GM21526 (cell line): ENCODE measurements around the gene LAMC3.

ENCODE experiments used
- ATAC-seq: cut with Tn5 transposase; IDR thresholded peaks from one replicate; pipeline ENCODE4 v1.9.1; 2021; ENCODE audit warnings: moderate library complexity; ENCODE audit not compliant: unreplicated experiment, low FRiP score

Gene LAMC3

DNA sequence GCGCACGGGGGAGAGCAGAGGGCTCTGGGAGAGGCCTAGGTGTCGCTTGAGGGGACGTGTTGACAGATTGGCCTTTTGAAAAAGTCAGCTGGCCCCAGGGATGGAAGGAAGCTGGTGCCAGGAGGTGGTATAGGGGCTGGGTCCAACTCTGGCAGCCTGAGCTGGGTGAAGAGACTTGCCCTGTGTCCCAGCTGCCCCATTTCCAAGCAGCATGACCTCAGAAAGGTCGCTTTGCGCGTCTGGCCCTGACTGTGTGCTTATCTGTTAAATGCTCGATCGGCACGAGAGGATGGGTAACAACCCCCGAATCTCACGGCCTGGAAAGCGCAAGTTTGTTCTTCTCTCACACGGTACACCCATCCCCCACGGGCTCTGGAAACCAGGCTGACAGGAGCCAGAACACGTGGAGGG lies 31.2 kb upstream of the LAMC3 start:
- no peak for ATAC-seq

DNA sequence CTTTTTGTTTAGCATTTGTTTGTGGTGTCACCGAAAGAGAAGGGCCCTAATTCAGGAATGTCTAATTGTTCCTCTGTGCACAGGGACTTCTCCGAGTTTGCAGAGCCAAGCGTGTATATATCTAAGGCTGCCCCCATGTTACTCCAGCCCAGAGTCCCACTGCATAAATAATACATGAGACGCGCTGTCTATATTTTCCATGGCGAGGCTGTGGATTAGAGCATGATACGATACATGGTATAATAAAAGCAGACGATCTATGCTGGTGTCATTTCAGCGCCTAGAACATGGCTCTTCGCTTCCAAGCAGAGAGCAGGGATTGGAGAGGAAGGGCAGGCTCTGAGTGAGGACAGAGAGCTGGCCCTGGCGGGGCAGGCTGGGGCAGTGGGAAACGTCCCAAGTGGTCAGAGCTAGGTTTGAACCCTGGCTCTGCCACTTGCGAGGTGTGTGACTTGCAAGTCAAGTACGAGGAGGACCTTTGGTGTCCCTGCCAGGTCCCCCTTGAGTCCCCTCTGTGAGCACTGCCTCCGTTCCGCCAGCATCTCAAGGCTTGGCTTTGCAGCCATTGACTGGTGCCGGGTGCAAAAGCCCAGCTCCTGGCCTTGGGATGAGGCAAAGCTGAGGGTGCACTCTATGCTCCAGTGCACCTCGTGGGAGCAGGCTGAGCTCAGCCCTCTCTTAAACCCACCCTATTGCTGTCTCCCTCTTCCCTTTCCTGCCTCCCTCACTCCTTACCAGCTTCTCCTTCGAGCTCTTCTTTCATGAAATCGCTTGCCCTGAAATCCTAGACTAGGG lies 29.2 kb upstream of the LAMC3 start:
- ATAC-seq, result no peak

DNA sequence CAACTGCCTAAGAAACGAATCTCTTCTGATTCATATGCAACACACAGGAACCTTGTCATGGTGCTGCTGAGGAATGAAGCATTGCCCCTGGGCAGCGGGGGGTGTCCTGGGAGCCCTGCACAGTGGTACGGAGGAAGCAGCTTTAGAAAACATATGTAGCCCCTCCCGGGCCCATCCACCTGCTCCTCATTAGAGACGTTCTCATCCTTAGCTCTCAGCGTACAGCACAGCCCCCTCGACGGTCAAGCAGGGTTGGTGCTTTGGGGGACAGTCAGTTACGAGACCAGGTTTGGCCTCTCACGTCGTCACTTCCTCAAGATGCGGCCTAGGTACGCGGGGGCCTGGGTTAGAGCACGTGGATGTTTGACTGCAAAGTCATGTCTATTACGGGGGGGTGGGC lies 28.4 kb upstream of the LAMC3 start:
- no peak for ATAC-seq

DNA sequence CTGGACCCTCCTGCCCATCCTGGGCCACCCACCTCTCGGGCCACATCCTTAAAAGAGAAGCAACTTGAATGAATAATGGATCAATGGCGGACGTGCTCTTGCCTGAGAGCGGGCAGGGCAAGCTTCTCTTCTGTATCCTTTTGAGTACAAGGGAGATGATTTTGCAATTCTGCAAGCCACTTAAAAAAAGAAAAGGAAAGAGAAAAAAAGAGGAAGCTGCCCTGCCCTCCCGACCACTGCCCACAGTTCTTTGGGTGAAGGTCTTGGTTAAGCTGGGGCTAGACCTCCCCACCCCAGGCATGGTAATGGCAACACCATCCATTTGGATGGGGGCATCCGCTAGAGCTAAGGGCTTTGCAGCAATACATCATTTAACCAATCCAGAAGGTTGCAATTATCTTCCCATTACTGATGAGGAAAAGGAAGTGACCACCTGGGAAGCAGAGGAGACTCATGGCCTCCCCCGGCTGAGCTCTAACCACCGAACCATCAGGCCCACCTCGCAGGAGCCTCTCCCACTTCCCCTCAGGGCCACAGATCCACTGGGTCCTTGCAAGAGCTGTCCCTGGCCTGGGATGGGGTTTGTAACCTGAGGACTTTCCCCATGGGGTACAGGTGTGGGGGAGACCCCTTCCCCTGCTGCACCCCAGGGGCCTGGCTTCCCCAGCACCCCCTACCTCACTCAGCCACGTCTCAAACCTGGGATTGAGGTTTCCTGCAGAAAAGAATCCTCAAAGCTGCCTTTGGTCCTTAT lies 27.8 kb upstream of the LAMC3 start:
- ATAC-seq, result no peak

DNA sequence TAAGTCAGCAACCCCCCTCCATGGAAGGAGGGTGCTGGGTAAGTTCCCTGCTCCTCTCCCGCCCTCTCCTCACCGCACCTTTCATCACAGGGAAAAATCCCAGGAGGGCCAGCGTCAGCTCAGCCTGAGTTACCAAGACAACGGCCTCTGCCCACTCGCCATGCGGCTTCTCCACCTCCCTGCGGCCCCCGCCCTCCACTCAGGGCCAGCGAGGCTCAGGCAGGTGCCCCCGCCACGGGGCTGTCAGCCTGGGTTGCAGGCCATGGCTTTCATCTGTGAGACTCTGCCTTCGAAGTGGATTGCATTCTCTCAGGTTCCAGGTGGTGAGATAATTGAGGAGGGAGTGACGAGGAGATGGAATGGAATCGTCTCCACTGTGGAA lies 27.2 kb upstream of the LAMC3 start:
- ATAC-seq, result no peak

DNA sequence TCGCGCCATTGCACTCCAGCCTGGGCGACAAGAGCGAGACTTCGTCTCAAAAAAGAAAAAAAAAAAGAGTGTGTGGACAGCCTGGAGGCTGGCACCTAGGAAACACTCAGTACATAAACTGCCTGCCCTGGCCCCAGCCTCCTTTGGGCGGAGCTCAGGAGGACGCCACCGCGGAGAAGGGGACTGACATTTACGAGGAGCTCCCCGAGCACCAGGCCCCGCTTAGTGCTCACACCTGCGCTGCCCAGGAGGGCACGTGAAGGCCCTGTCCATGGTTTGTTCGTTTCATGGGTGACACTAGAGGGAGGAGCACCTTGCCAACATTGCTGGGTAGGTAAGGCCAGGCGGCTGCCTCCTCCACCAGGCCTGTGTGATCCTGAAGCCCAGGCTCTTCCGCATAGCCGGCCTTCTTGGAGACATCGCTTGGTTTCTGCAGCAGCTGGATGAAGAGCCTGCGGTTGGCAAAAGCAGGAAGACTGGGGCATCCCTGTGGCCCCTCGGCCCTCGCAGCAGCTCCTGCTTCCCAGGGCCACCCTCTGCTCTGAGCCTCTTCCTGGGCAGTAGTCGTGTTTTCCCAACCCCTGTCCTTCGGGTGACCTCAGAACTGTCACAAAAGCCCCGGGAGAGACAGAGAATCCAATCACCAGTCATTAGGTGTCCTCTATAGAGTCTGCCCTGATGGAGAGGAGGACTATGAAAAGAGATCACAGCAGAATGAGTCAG lies 26.2 kb upstream of the LAMC3 start:
- no peak for ATAC-seq

DNA sequence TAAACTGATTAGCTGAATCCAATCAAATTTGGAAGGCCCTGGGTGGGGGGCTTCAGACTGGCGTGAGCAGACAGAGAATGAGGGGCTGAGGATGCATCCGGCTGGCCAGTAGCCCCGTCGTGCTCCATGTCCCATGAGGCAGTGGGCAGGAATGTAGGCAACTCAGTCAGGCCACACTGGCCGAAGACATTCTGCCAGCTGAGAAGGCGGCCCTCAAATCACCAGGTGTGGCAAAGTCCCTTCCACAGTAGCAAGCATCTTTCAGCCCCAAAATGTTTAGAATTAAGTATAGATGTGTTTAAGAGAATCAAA lies 25.7 kb upstream of the LAMC3 start:
- ATAC-seq, result no peak

DNA sequence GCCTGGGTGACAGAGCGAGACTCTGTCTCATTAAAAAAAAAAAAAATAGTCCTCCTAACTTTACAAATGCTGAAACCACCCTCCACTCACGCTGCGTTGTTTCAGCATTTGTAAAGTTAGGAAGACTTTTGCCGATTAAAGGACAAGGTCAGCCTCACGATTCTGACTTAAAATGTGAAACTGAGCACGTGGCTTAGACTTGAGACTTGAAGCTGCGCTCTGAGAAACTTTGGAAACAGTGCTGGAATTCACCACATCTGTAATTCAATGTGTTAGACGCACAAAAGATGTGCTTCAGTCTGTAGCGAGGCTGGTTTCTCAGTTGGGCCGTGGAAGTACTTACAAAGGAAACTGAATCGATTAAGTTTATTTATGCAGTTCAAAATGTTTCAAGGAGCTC lies 25.0 kb upstream of the LAMC3 start:
- ATAC-seq, result no peak

DNA sequence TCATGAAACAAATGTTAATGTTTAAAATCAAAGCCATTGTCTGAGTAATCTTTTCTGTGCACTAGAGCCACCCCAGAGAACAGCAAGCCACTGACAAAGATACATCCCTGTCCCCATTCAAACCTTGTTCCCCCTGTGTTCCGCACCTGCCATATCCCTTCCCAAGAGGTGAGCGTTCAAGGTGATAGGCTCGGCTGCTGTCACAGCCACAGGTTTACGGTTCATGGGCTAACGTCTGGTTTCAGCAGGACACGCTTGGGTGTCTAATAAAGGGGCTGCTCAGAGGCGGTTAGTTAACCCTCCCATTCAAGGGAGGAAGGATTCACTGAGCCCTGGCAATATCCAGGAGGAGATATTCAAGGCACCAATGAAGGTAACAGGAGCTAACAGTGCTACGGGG lies 24.5 kb upstream of the LAMC3 start:
- no peak for ATAC-seq

DNA sequence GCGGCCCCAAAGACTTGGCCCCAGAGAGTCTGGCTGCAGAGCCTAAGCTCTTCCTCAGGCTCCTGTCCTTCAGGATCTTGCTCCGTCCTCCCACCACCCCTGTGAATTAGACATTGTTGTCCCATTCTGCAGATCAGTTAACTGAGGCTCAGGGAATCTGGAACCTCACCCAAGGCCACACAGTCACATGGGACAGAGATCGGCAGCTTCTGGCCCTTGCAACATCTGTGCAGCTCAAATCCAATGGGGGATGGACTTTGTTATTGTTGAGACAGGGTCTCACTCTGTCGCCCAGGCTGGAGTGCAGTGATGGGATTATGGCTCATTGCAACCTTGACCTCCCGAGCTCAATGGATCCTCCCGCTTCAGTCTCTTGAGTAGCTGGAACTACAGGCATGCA lies 23.9 kb upstream of the LAMC3 start:
- no peak for ATAC-seq

DNA sequence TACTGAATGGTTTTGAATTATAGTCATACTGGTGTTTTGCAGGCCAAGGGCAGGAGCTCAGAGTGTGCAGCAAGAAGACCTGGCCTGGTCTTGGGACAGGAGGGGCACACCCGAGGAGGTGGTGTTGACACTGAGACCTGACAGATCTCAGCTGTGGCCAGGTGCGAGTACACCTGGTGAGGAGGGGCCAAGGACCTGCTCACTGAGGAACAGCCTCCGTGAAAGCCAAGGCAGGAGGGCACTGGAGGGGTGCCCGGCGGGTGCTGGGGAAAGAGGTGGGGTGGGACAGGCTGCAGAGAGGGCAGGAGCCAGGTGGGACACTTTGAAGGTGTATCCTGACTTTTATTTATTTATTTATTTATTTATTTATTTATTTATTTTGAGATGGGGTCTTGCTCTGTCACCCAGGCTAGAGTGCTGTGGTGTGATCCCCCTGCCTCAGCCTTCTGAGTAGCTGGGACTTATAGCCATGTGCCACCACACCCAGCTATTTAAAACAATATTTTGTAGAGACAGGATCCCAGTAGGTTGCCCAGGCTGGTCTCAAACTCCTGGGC lies 23.3 kb upstream of the LAMC3 start:
- ATAC-seq, result no peak

DNA sequence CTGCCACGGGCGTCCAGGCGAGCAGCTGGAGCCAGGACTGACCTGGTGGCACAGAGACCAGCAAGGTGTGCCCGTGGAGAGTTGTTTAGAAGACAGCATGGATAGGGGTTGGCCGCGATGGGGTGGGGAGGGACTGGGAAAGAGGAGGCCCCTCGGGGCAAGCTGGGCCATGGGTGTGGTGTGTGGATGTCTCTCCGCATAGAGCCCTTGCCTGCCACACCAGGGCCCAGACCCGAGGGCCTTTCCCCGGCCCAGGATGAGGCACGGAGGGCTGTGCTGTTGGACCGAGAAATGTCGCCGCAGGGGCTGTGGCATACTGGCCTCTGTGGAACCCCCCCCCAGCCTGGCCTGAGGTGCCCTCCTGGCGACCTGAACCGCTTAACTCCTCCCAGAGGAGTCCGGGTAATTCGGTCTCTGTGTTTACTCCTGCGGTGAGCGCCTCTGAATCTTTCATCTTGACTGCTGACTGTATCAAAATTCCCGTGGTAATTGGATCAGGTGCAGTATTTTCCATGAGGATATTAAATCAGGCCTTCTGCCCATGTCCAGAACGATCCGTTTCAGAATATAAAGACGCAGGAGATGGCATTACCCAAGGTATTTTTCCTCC lies 22.5 kb upstream of the LAMC3 start:
- no peak for ATAC-seq

DNA sequence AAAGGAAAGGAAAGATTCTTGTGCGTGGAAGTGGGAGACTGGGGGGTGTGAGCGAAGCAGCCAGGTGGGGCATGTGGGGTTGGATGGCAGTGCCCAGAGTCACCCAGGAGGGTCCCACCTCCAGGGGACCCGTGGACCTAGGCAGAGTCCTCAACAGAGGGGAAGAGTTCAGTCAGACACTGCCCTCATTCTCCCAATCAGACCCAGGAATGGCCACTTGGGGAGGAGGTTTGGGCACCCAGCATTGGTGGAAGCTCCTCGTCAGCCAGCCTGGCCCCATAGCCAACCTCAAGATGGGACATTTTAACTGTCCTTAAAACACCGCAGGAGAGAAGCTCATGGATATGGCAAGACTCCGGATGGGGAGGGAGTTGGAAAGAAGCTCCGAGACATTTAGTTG lies 21.9 kb upstream of the LAMC3 start:
- ATAC-seq, result no peak

DNA sequence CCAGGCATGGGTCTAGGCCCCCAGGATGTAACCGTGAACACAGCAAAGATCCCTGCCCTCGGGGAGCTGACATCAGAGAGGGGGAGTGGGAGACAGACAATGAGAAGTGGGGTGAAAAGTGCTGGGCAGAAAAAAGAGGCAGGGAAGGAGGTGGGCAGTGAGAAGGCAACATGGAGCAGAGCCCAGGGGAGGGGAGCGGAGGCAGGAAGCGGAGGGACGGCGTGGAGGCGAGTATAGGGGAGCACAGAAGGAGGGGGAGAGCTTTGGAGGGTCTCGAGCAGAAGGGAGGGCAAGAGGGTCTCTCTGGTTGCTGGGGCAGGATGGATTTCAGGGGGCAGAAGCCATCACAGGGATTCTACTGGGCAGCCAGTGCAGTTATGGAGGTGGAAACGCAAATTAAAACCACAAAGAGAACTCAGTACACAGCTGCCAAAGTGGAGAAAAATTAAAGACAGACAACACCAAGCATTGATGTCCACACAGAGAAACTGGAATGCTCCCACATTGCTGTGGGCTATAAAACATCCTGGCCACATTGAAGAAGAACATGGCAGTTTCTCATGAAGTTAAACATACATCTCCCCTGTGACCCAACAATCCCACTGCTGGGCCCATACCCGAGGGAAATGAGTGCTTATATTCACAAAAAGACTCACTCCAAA lies 21.1 kb upstream of the LAMC3 start:
- ATAC-seq, result no peak

DNA sequence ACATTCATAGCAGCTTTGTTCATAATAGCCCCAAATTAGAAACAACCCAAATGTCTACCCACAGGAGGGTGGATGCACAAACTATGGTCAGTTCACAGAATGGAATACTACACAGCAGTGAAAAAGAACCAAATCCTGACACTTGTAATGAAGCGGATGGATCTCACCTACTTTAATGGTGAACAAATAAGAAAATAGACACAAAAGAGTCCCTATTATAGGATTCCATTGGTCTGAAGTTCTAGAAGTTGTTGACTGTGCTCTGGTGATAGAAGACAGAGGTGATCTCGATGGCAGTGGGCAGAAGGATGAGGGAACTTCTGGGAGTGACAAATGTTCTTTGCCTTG lies 20.6 kb upstream of the LAMC3 start:
- no peak for ATAC-seq

DNA sequence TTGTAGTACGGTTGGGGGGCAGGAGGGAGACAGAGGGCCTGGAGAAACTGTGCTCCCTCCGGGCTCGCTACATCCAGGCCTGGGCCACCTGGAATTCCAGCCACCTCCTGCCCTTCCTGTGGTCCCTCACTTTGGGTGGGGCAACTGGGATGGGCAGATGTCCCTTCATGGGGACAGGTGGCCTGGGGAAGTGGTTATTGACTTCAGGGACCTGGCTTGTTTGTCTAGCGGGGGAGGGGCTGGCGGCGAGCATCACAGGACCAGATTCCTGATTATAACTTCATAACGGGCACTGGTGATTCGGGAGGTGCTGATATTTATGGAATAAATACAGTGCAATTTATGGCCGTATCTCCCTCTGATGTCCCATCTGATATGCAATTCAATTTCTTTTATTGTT lies 20.1 kb upstream of the LAMC3 start:
- ATAC-seq, result no peak

DNA sequence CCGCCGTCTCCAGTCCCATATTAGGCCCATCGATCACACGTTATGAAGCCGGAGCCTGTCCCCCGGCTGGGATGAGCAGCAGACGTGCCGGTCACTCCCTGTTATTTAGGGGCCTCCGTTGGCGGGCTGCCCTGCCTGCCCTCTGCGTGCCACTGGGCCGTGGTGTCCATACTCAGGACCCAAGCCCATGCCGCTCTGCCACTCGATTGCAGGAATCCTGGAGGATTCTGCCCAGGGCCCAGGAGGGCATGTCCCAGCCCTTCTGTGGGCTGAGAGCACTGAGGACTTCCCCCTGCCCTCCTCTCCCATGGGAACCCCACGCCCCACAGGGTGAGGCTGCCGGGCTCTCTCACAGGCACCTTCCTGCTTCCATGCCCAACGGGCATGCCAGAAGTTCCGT lies 19.6 kb upstream of the LAMC3 start:
- ATAC-seq, result no peak

DNA sequence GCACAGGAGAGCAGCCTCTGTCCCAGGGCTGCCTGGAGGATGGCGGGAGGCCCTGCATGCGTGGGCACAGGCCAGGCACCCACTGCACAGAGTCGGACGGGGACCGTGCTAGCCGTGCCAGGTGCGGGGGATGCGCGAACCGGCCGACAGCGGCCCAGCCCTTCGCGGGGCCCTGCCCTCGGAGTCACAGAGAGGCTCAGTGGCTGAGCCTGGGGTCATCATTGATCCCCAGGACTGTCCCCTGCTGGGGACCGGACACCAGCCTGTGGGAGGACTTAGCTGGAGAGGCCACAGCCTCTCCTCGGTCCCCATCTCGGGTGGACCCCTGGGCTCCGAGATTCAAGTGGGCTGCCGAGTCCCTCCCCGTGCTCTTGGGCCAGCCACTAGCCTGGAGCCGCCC lies 19.1 kb upstream of the LAMC3 start:
- no peak for ATAC-seq

DNA sequence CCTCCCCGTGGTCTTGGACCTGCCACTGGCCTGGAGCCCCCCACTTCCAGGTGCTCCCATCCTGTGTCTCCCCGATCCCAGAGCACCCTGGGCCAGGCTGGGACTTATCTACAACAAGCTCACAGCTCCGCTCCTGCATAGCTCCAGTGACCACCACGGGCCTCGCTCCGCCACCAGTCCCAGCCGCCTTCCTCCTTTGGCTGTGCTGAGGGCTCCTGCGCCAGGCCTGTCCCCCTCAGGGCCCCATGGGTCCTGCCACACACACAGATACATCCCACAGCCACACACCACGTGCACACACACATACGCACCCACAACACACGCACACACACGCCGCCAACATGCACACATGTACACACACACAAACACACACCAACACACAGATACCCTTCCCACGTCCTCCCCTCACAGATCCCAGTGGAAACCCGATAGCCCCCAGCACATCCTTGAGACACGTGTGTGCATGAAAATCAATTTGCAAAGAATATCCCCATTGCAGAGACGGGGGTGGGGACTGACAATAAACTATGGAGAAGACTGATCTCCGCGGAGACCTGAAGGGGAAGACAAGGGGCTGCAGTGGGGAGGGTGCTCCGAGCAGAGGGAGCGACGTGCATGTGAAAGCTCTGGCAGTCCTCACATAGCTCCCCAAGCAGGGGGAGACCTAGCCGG lies 18.5 kb upstream of the LAMC3 start:
- ATAC-seq, result no peak
